A673 (cell line): Measurements from ENCODE around the gene PPP6R2. TPM values are rescaled to one million over a fixed set of nuclear protein-coding genes. Genes with fewer than 3 reads are reported as not detected.

Source experiments
- BruUV-seq: library from RNA; stranded (reverse); fragments of 400-500 nt; replicated peaks from 2 replicates; lab custom pipeline; 2021; lab: Mats Ljungman, UMichigan
- CTCF ChIA-PET: fragments of 300-600 bp; sonication (Branson Sonifier 250); formaldehyde crosslinking; loops from one replicate; lab custom pipeline; 2022; ENCODE audit warnings: antibody characterized with exemption; lab: Charles Lee
- POLR2A ChIA-PET: fragments of 300-600 bp; sonication (Branson Sonifier 250); formaldehyde crosslinking; loops from one replicate; lab custom pipeline; 2022; ENCODE audit warnings: antibody characterized with exemption; ENCODE audit not compliant: low non-redundant PET; lab: Charles Lee
- DNase-seq: peaks from one replicate; pipeline ENCODE4 v3.0.0-alpha.2; 2015; ENCODE audit warnings: low spot score
- H3K27ac ChIP-seq: fragments of 200-600 bp; sonication (generic); 2 replicates; pipeline ENCODE4 v1.5.1; 2016; ENCODE audit warnings: mixed run types, low read depth, mild to moderate bottlenecking, mixed read lengths, antibody characterized with exemption, low read length; ENCODE audit not compliant: poor library complexity, severe bottlenecking
- H3K27me3 ChIP-seq: fragments of 200-600 bp; sonication (generic); replicated peaks from 2 replicates; pipeline ENCODE4 v1.6.1; 2017; ENCODE audit warnings: mixed run types, low read depth, mild to moderate bottlenecking, mixed read lengths, antibody characterized with exemption, low read length; ENCODE audit not compliant: insufficient read depth, poor library complexity
- H3K36me3 ChIP-seq: fragments of 200-600 bp; sonication (generic); 2 replicates; pipeline ENCODE4 v1.6.1; 2016; ENCODE audit warnings: mixed run types, mild to moderate bottlenecking, mixed read lengths, antibody characterized with exemption, low read length; ENCODE audit not compliant: insufficient read depth, poor library complexity, severe bottlenecking
- H3K4me1 ChIP-seq: fragments of 200-600 bp; sonication (generic); 2 replicates; pipeline ENCODE4 v1.6.1; 2017; ENCODE audit warnings: mixed run types, mild to moderate bottlenecking, mixed read lengths, antibody characterized with exemption, low read length; ENCODE audit not compliant: insufficient read depth, poor library complexity, severe bottlenecking
- H3K4me3 ChIP-seq: fragments of 200-600 bp; sonication (generic); 2 replicates; pipeline ENCODE4 v1.5.1; 2016; ENCODE audit warnings: low read depth, mixed run types, mild to moderate bottlenecking, mixed read lengths, low read length; ENCODE audit not compliant: poor library complexity, severe bottlenecking
- H3K9me3 ChIP-seq: fragments of 200-600 bp; sonication (generic); 2 replicates; pipeline ENCODE4 v1.6.1; 2016; ENCODE audit warnings: mixed run types, low read depth, mild to moderate bottlenecking, mixed read lengths, antibody characterized with exemption, low read length; ENCODE audit not compliant: poor library complexity, severe bottlenecking
- CTCF ChIP-seq: fragments of 300-800, 200-600 bp; sonication (generic); conservative IDR thresholded peaks from 2 replicates; pipeline ENCODE4 v1.5.1; 2017; ENCODE audit warnings: low read depth, mild to moderate bottlenecking, antibody characterized with exemption, low read length, moderate library complexity, mixed read lengths
- EZH2 ChIP-seq: fragments of 200-600 bp; sonication (generic); IDR thresholded peaks from 2 replicates; pipeline ENCODE4 v1.6.1; 2017; ENCODE audit warnings: borderline replicate concordance, low read depth, mild to moderate bottlenecking, mixed read lengths, antibody characterized with exemption, low read length; ENCODE audit not compliant: poor library complexity, severe bottlenecking
- intact Hi-C: fragments of 100-400 bp; cut with micrococcal nuclease; formaldehyde crosslinking; loops from one replicate; pipeline ENCODE4 v1.10.0; 2022; ENCODE audit not compliant: unreplicated experiment
- total RNA-seq: library from RNA; stranded (reverse); gene quantifications from 2 replicates; pipeline ENCODE4 v1.2.3, GENCODE V29; 2021

PPP6R2 gene
- total RNA-seq, 1 experiment from 2014 or later: 64.6 TPM

- Histone ChIP-seq H3K36me3 (peaks cover 89% of the 10 kb centered on the region), H3K27me3 (no peaks in the 10 kb centered on the region), H3K4me1 (no peaks in the 10 kb centered on the region), H3K4me3 (no peak overlapping the region), H3K27ac (no peak overlapping the region), H3K9me3 (no peaks in the 10 kb centered on the region)
- TF ChIP-seq EZH2 (no peak), CTCF (no peak)
- CTCF ChIA-PET: no interaction called here
- POLR2A ChIA-PET: no interaction called here
- BruUV-seq: no TSS peak
- no peak for DNase-seq
- intact Hi-C loops: no loop called here
Observed at GRCh38 chr22:50417411-50418210, 74.5 kb downstream of the PPP6R2 start.

GRCh38 chr22:50418624-50419023, 75.5 kb downstream of the PPP6R2 start:
- Histone ChIP-seq H3K9me3 (no peaks in the 10 kb centered on the region), H3K4me3 (no peak overlapping the region), H3K36me3 (peaks cover 97% of the 10 kb centered on the region), H3K27me3 (no peaks in the 10 kb centered on the region), H3K4me1 (no peaks in the 10 kb centered on the region), H3K27ac (no peak overlapping the region)
- ChIA-PET POLR2A (no interaction called here), CTCF (no interaction called here)
- intact Hi-C loops: no loop called here
- no TSS peak for BruUV-seq
- TF ChIP-seq EZH2: no peak
- no peak for TF ChIP-seq CTCF
- no peak for DNase-seq

- ChIA-PET CTCF (no interaction called here), POLR2A (no interaction called here)
- Histone ChIP-seq H3K27me3 (no peaks in the 10 kb centered on the region), H3K4me1 (no peaks in the 10 kb centered on the region), H3K27ac (no peak overlapping the region), H3K9me3 (no peaks in the 10 kb centered on the region), H3K36me3 (peaks cover 96% of the 10 kb centered on the region), H3K4me3 (no peak overlapping the region)
- intact Hi-C loops: no loop called here
- DNase-seq: no peak
- TF ChIP-seq EZH2 (no peak), CTCF (no peak)
- BruUV-seq: no TSS peak
Observed at GRCh38 chr22:50419116-50419515, 76.0 kb downstream of the PPP6R2 start.
